Thyroid gland (tissue), 4 donors: ENCODE results near the gene SEMA4G.

Source experiments
- POLR2A ChIP-seq, 2 donors: fragments of 450-650 bp; IDR thresholded peaks; one replicate each; pipeline ENCODE4 v1.6.1; 2017; ENCODE audit warnings: antibody characterized with exemption in 2 of 2, mild to moderate bottlenecking in 2 of 2, moderate library complexity in 1 of 2
- TF ChIP-seq, protein P1 (sequence below), 6 experiments: fragments of 200-600 bp in 3 of 6; fragments of 450-650 bp in 3 of 6; sonication (generic) in 3 of 6; IDR thresholded peaks; one replicate each; pipeline ENCODE4 v1.5.1; 2016 to 2019; ENCODE audit warnings: antibody characterized with exemption in 6 of 6, mild to moderate bottlenecking in 2 of 6, inconsistent platforms in 1 of 6, moderate library complexity in 1 of 6

- TF ChIP-seq, protein P1, sequence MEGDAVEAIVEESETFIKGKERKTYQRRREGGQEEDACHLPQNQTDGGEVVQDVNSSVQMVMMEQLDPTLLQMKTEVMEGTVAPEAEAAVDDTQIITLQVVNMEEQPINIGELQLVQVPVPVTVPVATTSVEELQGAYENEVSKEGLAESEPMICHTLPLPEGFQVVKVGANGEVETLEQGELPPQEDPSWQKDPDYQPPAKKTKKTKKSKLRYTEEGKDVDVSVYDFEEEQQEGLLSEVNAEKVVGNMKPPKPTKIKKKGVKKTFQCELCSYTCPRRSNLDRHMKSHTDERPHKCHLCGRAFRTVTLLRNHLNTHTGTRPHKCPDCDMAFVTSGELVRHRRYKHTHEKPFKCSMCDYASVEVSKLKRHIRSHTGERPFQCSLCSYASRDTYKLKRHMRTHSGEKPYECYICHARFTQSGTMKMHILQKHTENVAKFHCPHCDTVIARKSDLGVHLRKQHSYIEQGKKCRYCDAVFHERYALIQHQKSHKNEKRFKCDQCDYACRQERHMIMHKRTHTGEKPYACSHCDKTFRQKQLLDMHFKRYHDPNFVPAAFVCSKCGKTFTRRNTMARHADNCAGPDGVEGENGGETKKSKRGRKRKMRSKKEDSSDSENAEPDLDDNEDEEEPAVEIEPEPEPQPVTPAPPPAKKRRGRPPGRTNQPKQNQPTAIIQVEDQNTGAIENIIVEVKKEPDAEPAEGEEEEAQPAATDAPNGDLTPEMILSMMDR (IDR thresholded peaks at IDR 0.05) = no peak
- TF ChIP-seq POLR2A (IDR thresholded peaks at IDR 0.05) = no peak
Observed at GRCh38 chr10:101013365-101013825, 44.1 kb downstream of the SEMA4G start.
